Activated T-helper 17 cell treated with anti-CD3 and anti-CD28 coated beads, Interleukin-2, amount 50 U/mL, for 72 hours (primary cell): ENCODE data around the gene CATSPERE. TPM values are rescaled to one million over a fixed set of nuclear protein-coding genes. Genes with fewer than 3 reads are reported as not detected.

Source experiments
- ATAC-seq: fragments of 150-1000 bp; cut with Tn5 transposase; replicated peaks from 2 replicates; pipeline ENCODE4 v1.10.0; 2021; ENCODE audit warnings: mild to moderate bottlenecking, moderate library complexity
- H3K27ac Mint-ChIP-seq: one replicate; pipeline ENCODE4 v1.8.0; 2022; ENCODE audit warnings: mixed read lengths
- H3K27me3 Mint-ChIP-seq: one replicate; pipeline ENCODE4 v1.8.0; 2022; ENCODE audit warnings: mixed read lengths
- H3K36me3 Mint-ChIP-seq: one replicate; pipeline ENCODE4 v1.8.0; 2022; ENCODE audit warnings: low read depth, mild to moderate bottlenecking, mixed read lengths
- H3K4me1 Mint-ChIP-seq: one replicate; pipeline ENCODE4 v1.8.0; 2022; ENCODE audit warnings: mixed read lengths
- H3K4me3 Mint-ChIP-seq: one replicate; pipeline ENCODE4 v1.8.0; 2022; ENCODE audit warnings: mild to moderate bottlenecking, mixed read lengths
- H3K9me3 Mint-ChIP-seq: one replicate; pipeline ENCODE4 v1.8.0; 2022; ENCODE audit warnings: mixed read lengths
- total RNA-seq, 2 donors: library from RNA; stranded (reverse); gene quantifications; one replicate each; pipeline ENCODE4 v1.2.3, GENCODE V29; 2022

The CATSPERE gene
- total RNA-seq: under 1 TPM; 0.53 to 0.69 TPM

- ATAC-seq: peak; percentile 98
- H3K4me1 Mint-ChIP-seq: peaks cover 5% of the 10 kb centered on the region
- no peaks in the 10 kb centered on the region for H3K27me3 Mint-ChIP-seq
- peak within 1 kb of the TSS; percentile 74 for H3K4me3 Mint-ChIP-seq
- no peaks in the 10 kb centered on the region for H3K36me3 Mint-ChIP-seq
- H3K27ac Mint-ChIP-seq: peak within 1 kb of the TSS; percentile 81
- H3K9me3 Mint-ChIP-seq: peaks cover 10% of the 10 kb centered on the region
Observed at GRCh38 chr1:244461245-244462071, at the start of gene CATSPERE. Gene CATSPERE (plus strand): TSS chr1:244461273. CDS start chr1:244461430, 157 bp downstream.

- no peak for ATAC-seq
- Mint-ChIP-seq H3K9me3 (no peaks in the 10 kb centered on the region), H3K27ac (peak overlapping the region; percentile 83), H3K36me3 (peaks cover 100% of the 10 kb centered on the region), H3K4me1 (peaks cover 18% of the 10 kb centered on the region), H3K4me3 (no peak overlapping the region), H3K27me3 (no peaks in the 10 kb centered on the region)
Observed at GRCh38 chr1:244412176-244412575, 48.9 kb upstream of the CATSPERE start.

GRCh38 chr1:244413736-244414135 is 47.3 kb upstream of the CATSPERE start:
- H3K9me3 Mint-ChIP-seq: no peaks in the 10 kb centered on the region
- peaks cover 15% of the 10 kb centered on the region for H3K4me1 Mint-ChIP-seq
- H3K27ac Mint-ChIP-seq: peak overlapping the region; percentile 83
- H3K27me3 Mint-ChIP-seq: no peaks in the 10 kb centered on the region
- peaks cover 100% of the 10 kb centered on the region for H3K36me3 Mint-ChIP-seq
- peak; percentile 82 for ATAC-seq
- H3K4me3 Mint-ChIP-seq: no peak overlapping the region

GRCh38 chr1:244414543-244414942 is 46.5 kb upstream of the CATSPERE start:
- H3K4me3 Mint-ChIP-seq: no peak overlapping the region
- no peaks in the 10 kb centered on the region for H3K27me3 Mint-ChIP-seq
- no peak for ATAC-seq
- peaks cover 15% of the 10 kb centered on the region for H3K4me1 Mint-ChIP-seq
- H3K9me3 Mint-ChIP-seq: no peaks in the 10 kb centered on the region
- peaks cover 100% of the 10 kb centered on the region for H3K36me3 Mint-ChIP-seq
- peak overlapping the region; percentile 83 for H3K27ac Mint-ChIP-seq

GRCh38 chr1:244419024-244419423 is 42.0 kb upstream of the CATSPERE start:
- Mint-ChIP-seq H3K36me3 (peaks cover 99% of the 10 kb centered on the region), H3K4me3 (no peak overlapping the region), H3K27ac (peak overlapping the region; percentile 7)

GRCh38 chr1:244422174-244422573 is 38.9 kb upstream of the CATSPERE start:
- no peaks in the 10 kb centered on the region for H3K9me3 Mint-ChIP-seq
- H3K36me3 Mint-ChIP-seq: peaks cover 88% of the 10 kb centered on the region
- no peak overlapping the region for H3K27ac Mint-ChIP-seq
- peaks cover 5% of the 10 kb centered on the region for H3K4me1 Mint-ChIP-seq
- H3K27me3 Mint-ChIP-seq: no peaks in the 10 kb centered on the region
- H3K4me3 Mint-ChIP-seq: no peak overlapping the region
- ATAC-seq: no peak

More at GRCh38 chr1:244419024-244419423, 42.0 kb upstream of the CATSPERE start:
- H3K9me3 Mint-ChIP-seq: no peaks in the 10 kb centered on the region
- no peak for ATAC-seq
- peaks cover 7% of the 10 kb centered on the region for H3K4me1 Mint-ChIP-seq
- no peaks in the 10 kb centered on the region for H3K27me3 Mint-ChIP-seq

- no peak for ATAC-seq
- H3K4me3 Mint-ChIP-seq: no peak overlapping the region
Observed at GRCh38 chr1:244424649-244425334, 36.3 kb upstream of the CATSPERE start.

GRCh38 chr1:244427647-244428046 is 33.4 kb upstream of the CATSPERE start:
- H3K4me3 Mint-ChIP-seq: no peak overlapping the region
- no peak for ATAC-seq
- H3K4me1 Mint-ChIP-seq: peaks cover 10% of the 10 kb centered on the region
- H3K27ac Mint-ChIP-seq: no peak overlapping the region
- no peaks in the 10 kb centered on the region for H3K27me3 Mint-ChIP-seq
- no peaks in the 10 kb centered on the region for H3K9me3 Mint-ChIP-seq
- peaks cover 75% of the 10 kb centered on the region for H3K36me3 Mint-ChIP-seq

More at GRCh38 chr1:244424649-244425334, 36.3 kb upstream of the CATSPERE start:
- Mint-ChIP-seq H3K9me3 (no peaks in the 10 kb centered on the region), H3K27ac (no peak overlapping the region), H3K36me3 (peaks cover 84% of the 10 kb centered on the region), H3K4me1 (peaks cover 5% of the 10 kb centered on the region), H3K27me3 (no peaks in the 10 kb centered on the region)

- H3K4me3 Mint-ChIP-seq: no peak overlapping the region
- no peaks in the 10 kb centered on the region for H3K27me3 Mint-ChIP-seq
- H3K36me3 Mint-ChIP-seq: peaks cover 73% of the 10 kb centered on the region
- no peaks in the 10 kb centered on the region for H3K9me3 Mint-ChIP-seq
- no peak overlapping the region for H3K27ac Mint-ChIP-seq
- no peak for ATAC-seq
- peaks cover 10% of the 10 kb centered on the region for H3K4me1 Mint-ChIP-seq
Observed at GRCh38 chr1:244429818-244430217, 31.3 kb upstream of the CATSPERE start.

GRCh38 chr1:244431166-244431565 is 29.9 kb upstream of the CATSPERE start:
- Mint-ChIP-seq H3K4me3 (no peak overlapping the region), H3K27ac (no peak overlapping the region), H3K36me3 (peaks cover 81% of the 10 kb centered on the region), H3K27me3 (no peaks in the 10 kb centered on the region), H3K9me3 (no peaks in the 10 kb centered on the region), H3K4me1 (peaks cover 20% of the 10 kb centered on the region)
- no peak for ATAC-seq

- peak; percentile 95 for ATAC-seq
- H3K9me3 Mint-ChIP-seq: no peaks in the 10 kb centered on the region
- peaks cover 38% of the 10 kb centered on the region for H3K4me1 Mint-ChIP-seq
- no peaks in the 10 kb centered on the region for H3K27me3 Mint-ChIP-seq
- H3K36me3 Mint-ChIP-seq: peaks cover 70% of the 10 kb centered on the region
- H3K27ac Mint-ChIP-seq: peak overlapping the region; percentile 93
- peak overlapping the region; percentile 56 for H3K4me3 Mint-ChIP-seq
Observed at GRCh38 chr1:244435562-244436205, 25.4 kb upstream of the CATSPERE start.

GRCh38 chr1:244436336-244437085 is 24.6 kb upstream of the CATSPERE start:
- Mint-ChIP-seq H3K4me3 (peak overlapping the region; percentile 56), H3K27me3 (no peaks in the 10 kb centered on the region), H3K36me3 (peaks cover 65% of the 10 kb centered on the region), H3K27ac (peak overlapping the region; percentile 93), H3K4me1 (peaks cover 38% of the 10 kb centered on the region), H3K9me3 (no peaks in the 10 kb centered on the region)
- ATAC-seq: no peak

GRCh38 chr1:244437086-244437468 is 24.0 kb upstream of the CATSPERE start:
- Mint-ChIP-seq H3K4me3 (peak overlapping the region; percentile 56), H3K36me3 (peaks cover 60% of the 10 kb centered on the region), H3K4me1 (peaks cover 38% of the 10 kb centered on the region), H3K27ac (peak overlapping the region; percentile 93), H3K9me3 (no peaks in the 10 kb centered on the region), H3K27me3 (no peaks in the 10 kb centered on the region)
- no peak for ATAC-seq
